ENCODE data around the gene PIK3R2. TPM values are rescaled to one million over a fixed set of nuclear protein-coding genes. Genes with fewer than 3 reads are reported as not detected.
A peak's percentile ranks its signal among the peaks of the same experiment; 100 is the strongest.

Gene PIK3R2
- total and polyA plus RNA-seq, 2 of the 8 experiments (the other 6 are each of a cell fraction or from before 2014, with no cell fraction given): 21.7 to 57.1 TPM

- Histone ChIP-seq H3K9me3 (ENCODE audit: insufficient read depth in 2 of 2, low read depth in 1 of 2, low read length in 1 of 2) (no peaks in the 10 kb centered on the region), H2BK5ac (ENCODE audit: low read depth, low read length) (no peak overlapping the region; the same call in 1 of the 2 replicates), H3K23me2 (ENCODE audit: low read depth, low read length) (peaks cover 12% of the 10 kb centered on the region), H3K4me1 (replicated peaks in 1 of 4; ENCODE audit: control insufficient read depth in 3 of 4, insufficient read depth in 4 of 4, low read length in 3 of 4) (peaks cover 0 to 8% (median 4%) of the 10 kb centered on the region in 4 experiments; a peak in 3 of 7 replicates), H2BK120ac (replicated peaks; ENCODE audit: low read depth, low read length) (no peak overlapping the region), H3K4me3 (ENCODE audit: extremely low read depth in 1 of 4, insufficient read depth in 2 of 4, low read depth in 3 of 4, low read length in 4 of 4) (peak overlapping the region; percentile 55 to 71 (median 62)), H3K4me2 (ENCODE audit: insufficient read depth in 1 of 2, low read depth in 2 of 2, low read length in 2 of 2) (peak overlapping the region; percentile 68 to 87), H3K79me1 (ENCODE audit: low read depth, low read length) (no peaks in the 10 kb centered on the region), H4K5ac (ENCODE audit: insufficient read length, low read depth, low read length) (no peak overlapping the region), H4K20me1 (replicated peaks in 1 of 2; ENCODE audit: control insufficient read depth in 1 of 2, insufficient read depth in 2 of 2, low read length in 2 of 2) (peaks cover 0 to 2% of the 10 kb centered on the region in 2 experiments), H3K23ac (ENCODE audit: insufficient read length) (no peak overlapping the region), H2AK5ac (ENCODE audit: low read depth, low read length) (no peak overlapping the region), H3K9ac (replicated peaks in 1 of 4; ENCODE audit: extremely low read depth in 1 of 4, low read depth in 3 of 4, low read length in 3 of 4) (peak overlapping the region in 3 of 4 experiments; percentile 25 to 35 (median 34); a peak in 4 of 7 replicates), H2BK20ac (ENCODE audit: low read length) (no peak overlapping the region), H4K91ac (replicated peaks; ENCODE audit: insufficient read length, low read length) (no peak overlapping the region), H4K8ac (ENCODE audit: extremely low read depth, insufficient read depth, low read length) (peak overlapping the region; percentile 80; the same call in 1 of the 2 replicates), H2AFZ (ENCODE audit: low read length) (no peak overlapping the region; the same call in 1 of the 2 replicates), H3K18ac (ENCODE audit: extremely low read depth, low read length) (peak overlapping the region; percentile 71), H3K79me2 (ENCODE audit: control insufficient read depth in 1 of 2, insufficient read depth in 2 of 2, low read length in 2 of 2) (no peaks in the 10 kb centered on the region), H3K14ac (ENCODE audit: insufficient read length) (no peak overlapping the region), H3K36me3 (ENCODE audit: control insufficient read depth in 2 of 4, insufficient read depth in 4 of 4, low read length in 3 of 4) (no peaks in the 10 kb centered on the region), H2BK12ac (ENCODE audit: low read depth, low read length) (peak overlapping the region; percentile 50; the same call in 1 of the 2 replicates), H3K27ac (ENCODE audit: low read depth, low read length) (no peak overlapping the region), H3K4ac (replicated peaks; ENCODE audit: insufficient read length, low read depth, low read length) (no peak overlapping the region), H3K27me3 (replicated peaks in 1 of 4; ENCODE audit: control insufficient read depth in 3 of 4, extremely low read depth in 1 of 4, insufficient read depth in 3 of 4, low read length in 3 of 4) (peaks cover 0 to 12% (median 9%) of the 10 kb centered on the region in 4 experiments; a peak in 5 of 7 replicates), H3K56ac (replicated peaks; ENCODE audit: insufficient read length, low read depth, low read length) (no peak overlapping the region), H2BK15ac (ENCODE audit: low read length) (no peak overlapping the region)
- ChIA-PET POLR2A (ENCODE audit: partially characterized antibody) (interaction anchor here (0.6 to 4.3 kb wide), 12 partner anchors 9 to 246 kb away, joined by 3 to 15 read pairs (median 4); partner anchors contain the start of genes JUND, MAST3, PIK3R2 and RAB3A), CTCF (ENCODE audit: partially characterized antibody) (interaction anchor here (0.7 to 5.1 kb wide), 11 partner anchors 15 to 420 kb away, joined by 3 to 26 read pairs (median 4); no protein-coding TSS in a partner anchor)
- DNase-seq (ENCODE audit: low read depth in 1 of 2, low spot score in 2 of 2): peak in 1 of 2 experiments; percentile 84
- no peak for FAIRE-seq
- WGBS, 2 experiments (ENCODE audit: extremely low coverage in 1 of 2, insufficient coverage in 1 of 2, insufficient read length in 1 of 2, insufficient replicate concordance in 2 of 2, low coverage in 1 of 2, low lambda C conversion rate in 2 of 2, missing lambda C conversion rate in 1 of 2): 5% methylated on average over 37 of the region's 92 CpGs; no CpG with 5 or more reads in 1 of the 2 experiments
- TF ChIP-seq SAP30 (IDR thresholded peaks at IDR 0.05; ENCODE audit: insufficient read depth, insufficient replicate concordance, low read length) (peak; percentile 30), SUZ12 (IDR thresholded peaks at IDR 0.05; ENCODE audit: low read length) (0 out of 2 replicates have a peak, but pooled peaks have one; percentile 29), TEAD4 (IDR thresholded peaks at IDR 0.05; ENCODE audit: low read depth, low read length) (no peak), SP1 (IDR thresholded peaks at IDR 0.05; ENCODE audit: low read depth, low read length) (no peak), E2F6 (IDR thresholded peaks at IDR 0.05) (peak; percentile 23), POLR2A (IDR thresholded peaks at IDR 0.05; ENCODE audit: control extremely low read depth in 1 of 2, low read depth in 2 of 2, low read length in 2 of 2) (0 out of 3 replicates have a peak, but pooled peaks of 1 of the 2 experiments have one; percentile 13), MAX (IDR thresholded peaks at IDR 0.05) (peak; percentile 14; the same call in 1 of the 2 replicates), PHF8 (conservative IDR thresholded peaks at IDR 0.05; ENCODE audit: low read depth, low read length) (peak; percentile 27; the same call in 1 of the 2 replicates), TCF12 (IDR thresholded peaks at IDR 0.05; ENCODE audit: low read depth, low read length) (no peak), ASH2L (IDR thresholded peaks at IDR 0.05; ENCODE audit: low read length) (peak; percentile 33)
Observed at GRCh38 chr19:18109733-18110608, 43.0 kb upstream of the PIK3R2 start.
